Stimulated activated CD4-positive, alpha-beta T cell treated with anti-CD3 and anti-CD28 coated beads, TNF-alpha, amount 100 ng/mL, for 24 hours (primary cell): Measurements from ENCODE around the gene DISC1.
"Not testable (repeated sequence)": the region's sequence is repeated elsewhere in the genome, so short reads cannot be mapped to it uniquely, and the experiment has no call there.

Experiments
- DNase-seq, 3 experiments: peaks; one replicate each; pipeline ENCODE4 v3.0.0-alpha.2; 2020; ENCODE audit warnings: low read depth in 3 of 3

DISC1 gene

DNA sequence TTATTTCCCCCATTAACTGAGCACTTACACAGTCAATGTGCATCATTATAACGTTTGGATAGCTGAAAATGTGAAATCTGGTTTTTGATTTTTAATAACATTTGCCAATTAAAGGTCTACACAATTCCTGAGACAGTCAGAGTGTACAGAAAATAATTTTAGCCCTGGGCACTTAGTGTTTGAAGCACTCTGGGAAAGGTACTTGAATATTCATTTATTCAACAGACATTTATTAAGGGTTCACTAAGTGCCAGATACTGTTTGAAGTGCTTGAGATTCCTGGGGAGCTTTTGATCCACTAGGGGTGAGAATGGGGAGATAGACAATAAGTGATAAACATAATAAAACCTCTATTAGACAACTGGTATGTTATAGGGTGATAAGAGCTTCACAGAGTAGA, 141.8 kb downstream of the DISC1 start:
- DNase-seq, result no peak

- no peak for DNase-seq
These were observed 144.1 kb downstream of the DISC1 start for GRCh38 chr1:231770506-231771175.

GRCh38 chr1:231774719-231775335, 148.2 kb downstream of the DISC1 start:
- DNase-seq, result no peak

DNA sequence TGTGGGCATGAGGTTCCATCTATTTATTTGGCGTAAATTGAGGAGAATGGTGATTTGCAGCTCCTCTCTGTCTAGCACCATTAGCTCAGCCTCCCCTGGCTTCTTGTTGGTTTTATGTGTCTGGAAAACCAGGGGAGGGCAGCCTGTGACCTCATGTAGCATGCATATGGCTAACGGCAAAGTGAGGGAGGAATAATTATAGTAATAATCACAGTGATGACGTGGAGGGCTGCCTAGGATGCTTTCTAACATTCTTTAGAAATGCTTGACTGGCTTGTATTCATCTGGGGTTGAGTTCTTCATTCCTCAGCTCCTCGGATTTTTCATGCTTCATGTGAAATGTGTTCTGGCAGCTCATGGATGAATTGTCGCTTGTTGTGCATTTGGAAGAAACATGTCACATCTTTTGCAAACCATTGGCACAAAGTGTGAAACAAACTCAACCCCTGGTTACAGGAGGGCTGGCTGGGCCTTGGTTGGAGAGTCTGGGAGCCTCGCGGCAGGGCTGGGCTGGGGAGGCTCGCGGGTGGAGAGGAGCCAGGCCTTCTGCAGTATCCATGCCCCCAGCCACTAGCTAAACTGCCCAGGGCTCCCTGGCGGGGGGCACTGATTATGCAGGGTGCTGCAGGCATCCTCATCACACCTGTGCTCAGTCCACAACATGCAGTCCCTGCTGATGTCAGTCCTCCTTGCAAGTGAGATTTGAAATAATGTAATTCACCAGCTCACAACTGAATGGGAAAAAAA, 149.6 kb downstream of the DISC1 start:
- DNase-seq, result no peak

DNA sequence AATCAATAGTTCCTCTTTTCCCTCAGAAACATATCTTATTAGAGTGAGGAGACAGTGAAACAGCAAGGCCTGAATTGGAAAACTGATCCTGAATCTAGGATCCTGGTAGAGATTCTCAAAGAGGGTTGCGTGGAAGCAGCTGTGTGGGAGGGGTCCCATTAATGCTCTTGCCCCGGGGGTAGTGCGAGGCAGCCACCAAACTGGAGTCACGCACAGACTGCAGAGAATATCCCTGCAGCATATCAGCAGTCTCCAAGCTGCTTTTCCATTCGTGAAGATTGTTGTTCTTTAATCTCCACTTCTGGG, 150.1 kb downstream of the DISC1 start:
- DNase-seq, result no peak

DNA sequence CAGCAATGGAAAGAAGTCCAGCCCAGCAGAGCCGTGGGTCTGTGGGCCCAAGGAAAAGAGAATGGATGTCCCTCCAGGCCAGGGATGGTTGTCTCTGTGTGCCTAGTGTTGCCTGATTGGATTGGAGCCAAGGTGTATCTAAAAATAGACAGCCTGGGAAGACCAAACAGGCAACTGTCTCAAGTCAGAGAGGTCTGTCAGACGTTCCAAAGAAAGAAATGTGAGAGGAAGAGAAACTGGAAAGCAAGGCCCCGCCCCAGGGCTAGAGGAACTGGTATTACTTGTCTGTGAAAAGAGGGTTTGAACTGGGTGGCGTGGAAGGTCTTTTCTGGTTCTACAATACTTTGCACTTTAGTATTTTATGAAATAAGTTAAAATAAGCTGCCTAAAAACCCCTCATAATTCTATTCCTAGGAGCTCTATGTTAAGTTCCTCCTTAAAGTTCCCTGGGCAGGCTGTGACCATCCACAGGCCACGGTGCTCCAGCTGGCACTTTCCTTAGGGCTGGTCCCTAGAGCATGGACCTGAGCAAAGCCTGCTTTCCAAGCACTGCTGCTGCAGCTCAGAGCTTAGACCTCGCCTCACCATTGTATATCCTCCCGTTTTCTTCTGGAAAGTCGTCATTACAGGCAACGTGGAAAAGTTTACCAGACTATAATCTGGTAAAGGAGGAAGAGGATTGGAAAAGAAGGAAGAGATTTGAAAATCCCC, 151.6 kb downstream of the DISC1 start:
- DNase-seq, result no peak

DNA sequence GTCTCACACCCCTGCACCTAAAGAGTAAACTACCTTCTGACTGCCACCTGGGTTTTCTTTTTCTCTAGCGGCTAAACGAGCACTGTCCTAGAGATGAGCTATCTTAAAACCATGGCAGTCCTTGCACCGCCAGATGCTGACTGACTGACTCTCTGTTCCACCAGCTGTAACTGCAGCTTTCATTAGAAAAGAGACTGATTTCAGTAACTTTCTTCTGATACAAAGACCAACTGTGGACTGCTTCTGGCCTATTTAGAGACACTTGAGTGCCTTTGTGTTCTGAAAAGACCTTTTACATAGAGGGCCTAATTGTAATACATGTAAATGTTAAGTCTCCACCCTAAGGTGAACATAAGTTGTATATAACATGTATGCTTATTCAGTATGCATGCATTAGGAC, 152.5 kb downstream of the DISC1 start:
- DNase-seq, result no peak

GRCh38 chr1:231781892-231782291, 155.3 kb downstream of the DISC1 start:
- DNase-seq, result no peak

GRCh38 chr1:231785073-231785472, 158.5 kb downstream of the DISC1 start:
- not testable (repeated sequence) for DNase-seq

- DNase-seq, result no peak
These were observed 159.5 kb downstream of the DISC1 start for GRCh38 chr1:231786126-231786525.

- DNase-seq, result no peak
These were observed 166.0 kb downstream of the DISC1 start for GRCh38 chr1:231792634-231793033.

DNA sequence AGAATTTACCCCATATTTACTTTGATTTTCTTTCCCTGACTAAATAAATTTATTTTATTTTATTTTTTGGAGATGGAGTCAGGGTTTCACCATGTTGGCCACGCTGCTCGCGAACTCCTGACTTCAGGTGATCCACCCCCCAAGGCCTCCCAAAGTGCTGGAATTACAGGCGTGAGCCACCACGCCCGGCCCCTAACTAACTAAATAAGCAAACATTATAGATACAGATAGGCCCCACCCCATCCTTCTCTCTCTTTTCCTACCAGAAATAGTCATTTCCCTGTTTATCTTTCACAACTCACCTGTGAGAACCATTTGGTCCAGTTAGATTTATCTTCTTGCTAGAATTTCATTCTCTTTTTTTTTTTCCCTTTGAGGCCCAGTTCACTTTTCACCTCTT, 167.3 kb downstream of the DISC1 start:
- no peak for DNase-seq

- DNase-seq, result no peak
These were observed 169.6 kb downstream of the DISC1 start for GRCh38 chr1:231796141-231796540.

DNA sequence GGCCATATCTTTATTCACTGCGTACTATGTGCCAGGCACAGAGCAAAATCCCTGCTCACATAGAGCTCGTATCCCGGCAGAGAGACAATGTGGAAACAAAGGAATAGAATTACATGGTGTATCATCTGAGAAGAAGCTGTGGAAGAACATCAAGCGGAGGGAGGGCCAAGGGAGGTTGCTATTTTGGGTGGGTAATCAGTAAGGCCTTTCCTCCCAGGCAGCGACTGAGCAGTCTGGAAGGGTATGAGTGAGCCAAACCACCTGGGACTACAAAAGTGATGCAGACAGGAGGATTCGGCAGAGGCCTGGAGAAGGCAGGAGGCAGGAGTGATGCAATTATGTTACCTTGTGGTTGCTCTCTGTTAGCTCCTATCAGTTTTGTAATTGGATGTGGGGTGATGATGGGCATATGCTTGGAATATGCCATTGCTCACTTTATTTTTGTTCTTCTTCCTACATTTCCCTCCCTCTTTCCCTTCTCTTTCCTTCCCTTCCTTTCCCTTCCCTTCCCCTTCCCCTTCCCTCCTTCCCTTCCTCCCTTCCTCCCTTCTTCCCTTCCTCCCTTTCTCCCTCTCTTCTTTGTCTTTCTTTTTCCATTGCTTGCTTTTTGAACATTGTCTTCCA, 172.9 kb downstream of the DISC1 start:
- DNase-seq, result no peak

DNA sequence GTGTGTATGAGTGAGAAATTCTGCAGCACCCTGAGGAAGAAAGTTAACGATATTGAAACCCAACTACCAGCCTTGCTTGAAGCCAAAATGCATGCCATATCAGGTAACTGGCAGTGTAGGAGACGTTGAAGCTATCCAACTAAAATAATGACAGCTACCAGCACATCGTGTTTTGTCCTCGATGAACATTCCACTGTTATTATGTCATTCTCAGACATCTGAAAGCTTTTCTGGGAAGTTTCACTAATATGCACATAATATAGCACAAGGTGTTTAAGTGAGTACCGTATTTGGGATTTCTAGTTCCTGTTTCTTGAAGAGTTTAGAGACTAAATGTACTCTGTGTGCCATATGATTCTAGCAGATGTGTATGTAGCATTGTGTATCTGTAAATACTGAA, 173.5 kb downstream of the DISC1 start:
- DNase-seq, result no peak

DNA sequence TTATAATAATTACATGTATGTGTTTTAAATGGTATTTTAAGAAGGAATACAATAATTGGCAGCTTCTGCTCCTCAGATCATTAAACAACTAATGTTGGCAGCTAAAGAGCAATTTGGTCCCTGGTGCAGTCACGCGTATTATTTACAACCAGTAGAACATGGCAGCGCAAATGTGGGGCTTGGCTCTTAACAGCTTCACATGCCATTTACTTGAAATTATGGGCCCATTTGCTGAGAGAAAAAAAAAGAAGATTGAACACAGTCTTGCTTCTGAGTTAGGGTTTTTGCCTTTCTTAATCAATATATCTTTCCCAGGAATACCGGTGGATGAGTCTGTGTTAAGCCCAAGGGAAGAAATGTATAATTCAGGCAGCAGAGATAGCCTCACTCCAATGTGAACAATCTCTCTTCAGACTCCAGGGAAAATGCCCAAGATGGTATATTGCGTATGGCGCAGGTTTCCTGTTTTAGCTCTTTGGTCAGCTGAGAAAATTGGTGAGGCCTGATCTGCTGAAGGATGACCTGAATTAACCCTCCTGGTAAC, 174.5 kb downstream of the DISC1 start:
- DNase-seq, result no peak

DNA sequence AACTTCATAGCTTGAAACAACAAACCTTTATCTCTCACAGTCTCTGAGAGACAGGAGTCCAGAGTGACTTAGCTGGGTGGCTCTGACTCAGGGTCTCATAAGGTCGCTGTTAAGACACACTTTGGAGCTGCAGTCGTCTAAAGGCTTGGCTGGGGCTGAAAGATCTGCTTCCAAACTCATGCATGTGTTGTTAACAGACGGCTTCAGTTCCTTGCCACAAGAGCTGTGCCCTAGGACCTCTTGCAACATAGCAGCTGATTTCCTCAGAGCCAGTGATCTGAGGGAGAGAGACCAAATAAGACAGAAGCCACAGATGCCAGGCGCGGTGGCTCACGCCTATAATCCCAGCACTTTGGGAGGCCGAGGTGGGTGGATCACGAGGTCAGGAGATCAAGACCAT, 176.8 kb downstream of the DISC1 start:
- DNase-seq, result no peak

- peak in 1 of 3 experiments; percentile 36 for DNase-seq
These were observed 180.3 kb downstream of the DISC1 start for GRCh38 chr1:231806623-231807495.

- no peak for DNase-seq
These were observed 181.0 kb downstream of the DISC1 start for GRCh38 chr1:231807541-231807940.

- no peak for DNase-seq
These were observed 181.5 kb downstream of the DISC1 start for GRCh38 chr1:231808116-231808515.

GRCh38 chr1:231808990-231809389, 182.4 kb downstream of the DISC1 start:
- no peak for DNase-seq
